SH-SY5Y (cell line): ENCODE measurements around the gene SAE1.

Experiments used
- GATA2 ChIP-seq: IDR thresholded peaks from 2 replicates; pipeline ENCODE4 v1.6.1; 2011; ENCODE audit warnings: mild to moderate bottlenecking, low read depth, low read length
- GATA3 ChIP-seq: IDR thresholded peaks from 2 replicates; pipeline ENCODE4 v1.6.1; 2011; ENCODE audit warnings: low read depth, mild to moderate bottlenecking, low read length, moderate library complexity

SAE1 gene

GRCh38 chr19:47226426-47227351 is 96.1 kb downstream of the SAE1 start:
- no peak for TF ChIP-seq GATA2

- no peak for TF ChIP-seq GATA3
- TF ChIP-seq GATA2, result no peak
These were observed 96.9 kb downstream of the SAE1 start for GRCh38 chr19:47227352-47228167.

GRCh38 chr19:47228168-47228936 is 97.7 kb downstream of the SAE1 start:
- TF ChIP-seq GATA2 (no peak), GATA3 (no peak)

- TF ChIP-seq GATA2, result no peak
- no peak for TF ChIP-seq GATA3
These were observed 98.5 kb downstream of the SAE1 start for GRCh38 chr19:47228937-47229675.

GRCh38 chr19:47229676-47230053 is 99.0 kb downstream of the SAE1 start:
- TF ChIP-seq GATA3, result no peak
- TF ChIP-seq GATA2, result no peak

GRCh38 chr19:47230054-47230920 is 99.7 kb downstream of the SAE1 start:
- TF ChIP-seq GATA3, result no peak
- no peak for TF ChIP-seq GATA2

- TF ChIP-seq GATA2 (no peak), GATA3 (no peak)
These were observed 100.2 kb downstream of the SAE1 start, which contains the start of gene BBC3 for GRCh38 chr19:47230921-47231214. BBC3 (minus strand) TSS chr19:47231199; CDS start chr19:47228431, 2,768 bp downstream.

GRCh38 chr19:47231215-47232054 is 100.8 kb downstream of the SAE1 start:
- TF ChIP-seq GATA3, result no peak
- no peak for TF ChIP-seq GATA2

- no peak for TF ChIP-seq GATA2
- no peak for TF ChIP-seq GATA3
These were observed 102.0 kb downstream of the SAE1 start for GRCh38 chr19:47232422-47233211.

GRCh38 chr19:47236072-47236675 is 105.5 kb downstream of the SAE1 start:
- no peak for TF ChIP-seq GATA2
- no peak for TF ChIP-seq GATA3

GRCh38 chr19:47239152-47239551 is 108.5 kb downstream of the SAE1 start:
- TF ChIP-seq GATA2 (no peak), GATA3 (no peak)
